Stimulated activated CD8-positive, alpha-beta memory T cell treated with anti-CD3 and anti-CD28 coated beads, Interleukin-4, amount 100 ng/mL, for 48 hours (primary cell): ENCODE measurements around the gene WFDC9.
"Not testable (repeated sequence)": the region's sequence is repeated elsewhere in the genome, so short reads cannot be mapped to it uniquely, and the experiment has no call there.

Source experiments
- DNase-seq: peaks from one replicate; pipeline ENCODE4 v3.0.0-alpha.2; 2020

WFDC9 gene

DNA sequence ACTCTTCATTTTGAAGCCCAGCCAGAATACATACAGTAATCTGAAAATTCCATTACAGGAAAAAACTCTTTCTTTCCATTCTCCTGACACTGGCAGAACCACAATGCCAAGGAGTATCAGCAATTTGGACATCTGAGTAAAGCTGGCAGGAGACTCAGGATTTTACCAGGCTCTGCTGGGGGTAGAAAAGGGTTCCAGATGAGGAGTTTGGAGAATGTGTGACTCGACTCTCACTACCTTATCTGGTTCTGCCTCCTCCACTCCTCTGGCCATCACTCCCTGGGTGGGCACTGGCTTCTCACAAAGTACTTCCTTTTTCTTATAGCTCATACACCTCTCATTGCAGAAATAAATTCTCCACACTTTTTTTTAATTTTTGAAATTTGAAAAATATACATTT is 41.4 kb downstream of the WFDC9 start:
- DNase-seq = no peak

DNA sequence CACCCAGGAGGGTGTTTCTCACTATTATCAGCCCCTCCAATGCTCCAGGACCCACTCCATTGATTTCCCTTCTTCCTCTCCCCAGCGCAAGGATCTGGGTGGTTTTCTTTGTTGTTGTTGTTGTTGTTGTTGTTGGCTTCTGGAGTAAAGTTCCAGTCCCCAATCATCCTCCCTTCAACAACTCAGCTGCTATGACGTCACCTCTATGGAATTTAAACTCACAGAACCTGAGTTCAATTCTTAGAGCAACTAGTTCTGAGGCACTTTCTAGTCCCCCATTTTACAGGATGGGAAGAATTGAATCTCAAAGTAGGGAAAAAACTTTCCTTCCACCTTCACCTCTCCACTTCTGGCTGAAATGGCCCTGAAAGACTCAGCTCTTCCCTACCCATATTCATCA is 42.3 kb downstream of the WFDC9 start:
- no peak for DNase-seq

DNA sequence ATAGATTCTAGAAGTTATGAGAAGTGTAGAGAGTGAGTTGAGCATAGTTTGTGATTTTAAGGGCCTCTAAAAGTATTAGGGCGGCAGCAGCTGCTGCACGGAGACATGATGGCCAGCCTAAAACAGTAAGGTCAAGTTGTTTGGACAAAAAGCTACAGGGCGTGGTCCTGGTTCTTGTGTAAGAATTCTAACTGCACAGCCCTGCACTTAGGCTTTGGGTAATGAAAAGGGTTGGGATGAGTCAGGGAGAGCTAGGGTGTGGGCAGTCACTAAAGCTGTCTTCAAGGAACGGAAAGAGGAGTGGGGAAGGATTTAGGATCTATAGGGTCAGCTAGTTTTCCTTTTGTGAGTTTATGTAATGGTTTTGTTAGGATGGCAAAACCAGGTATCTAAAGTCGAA is 45.1 kb downstream of the WFDC9 start:
- DNase-seq = not testable (repeated sequence)

DNA sequence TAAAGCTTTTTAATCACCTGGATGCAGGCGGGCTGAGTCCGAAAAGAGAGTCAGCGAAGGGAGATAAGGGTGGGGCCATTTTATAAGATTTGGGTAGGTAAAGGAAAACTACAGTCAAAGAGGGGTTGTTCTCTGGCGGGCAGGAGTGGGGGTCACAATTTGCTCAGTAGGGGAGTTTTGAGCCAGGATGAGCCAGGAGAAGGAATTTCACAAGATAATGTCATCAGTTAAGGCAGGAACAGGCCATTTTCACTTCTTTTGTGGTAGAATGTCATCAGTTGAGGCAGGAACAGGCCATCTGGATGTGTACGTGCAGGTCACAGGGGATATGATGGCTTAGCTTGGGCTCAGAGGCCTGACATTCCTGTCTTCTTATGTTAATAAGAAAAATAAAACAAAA is 46.8 kb downstream of the WFDC9 start:
- DNase-seq = not testable (repeated sequence)

DNA sequence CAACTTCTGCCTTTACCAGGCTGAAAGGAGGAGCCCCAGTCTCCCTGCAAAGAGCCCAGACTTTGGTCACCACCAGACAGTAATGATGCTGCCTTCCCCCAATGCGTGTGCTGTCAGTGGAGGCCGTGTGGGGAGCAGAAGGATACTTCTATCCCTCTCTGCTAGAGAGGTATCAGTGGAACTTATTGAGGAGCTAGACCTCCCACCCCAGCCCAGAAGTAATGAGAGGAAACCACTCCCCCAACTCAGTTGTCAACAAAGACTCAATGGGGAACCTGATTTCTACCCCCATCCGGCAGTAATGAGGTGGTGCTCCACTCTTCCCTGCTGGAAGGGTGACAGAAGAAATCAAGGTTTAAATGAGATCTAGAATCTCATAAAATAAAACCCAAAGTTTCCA is 47.6 kb downstream of the WFDC9 start:
- DNase-seq = no peak

DNA sequence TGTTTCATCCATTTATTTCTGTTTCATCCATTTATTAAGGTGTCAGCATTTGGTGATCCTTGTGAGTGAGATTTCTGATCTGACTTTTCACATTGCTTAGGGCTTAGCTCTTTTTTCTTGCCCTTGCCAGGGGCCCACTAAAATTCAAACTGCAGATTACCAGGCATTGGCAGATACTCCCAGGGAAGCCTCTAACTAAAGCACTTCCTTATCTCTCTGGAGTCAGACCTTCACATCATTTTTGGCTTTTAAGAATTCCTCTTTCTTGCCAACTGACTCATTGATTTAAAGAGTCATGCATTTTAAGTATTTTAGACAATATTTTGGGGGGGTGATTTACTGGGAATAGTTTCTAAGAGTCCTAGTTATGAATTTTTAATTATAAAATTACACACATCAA is 49.4 kb downstream of the WFDC9 start:
- DNase-seq = no peak

DNA sequence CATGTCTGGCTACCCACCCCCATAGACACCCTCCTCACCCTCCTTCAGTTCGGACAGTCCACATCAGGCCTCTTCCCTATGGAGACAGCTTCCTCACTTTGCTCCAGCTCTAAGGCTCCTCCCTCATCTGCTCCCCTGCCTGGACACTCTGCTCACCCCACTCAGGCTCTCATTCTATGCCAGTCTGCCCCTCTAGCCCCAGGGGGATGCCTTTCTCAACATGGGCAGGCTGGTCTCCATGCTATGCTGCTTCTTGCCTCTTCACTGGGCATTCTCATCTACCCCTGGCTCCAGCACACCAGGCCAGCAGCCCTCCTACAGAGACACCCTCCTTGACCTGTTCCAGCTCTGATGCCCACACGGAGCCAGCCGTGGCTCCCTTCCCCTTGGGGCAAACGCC is 51.9 kb downstream of the WFDC9 start, which contains the start of gene WFDC8:
TSS of gene WFDC8 (minus strand) at position 101 of the 400 bp plus-strand sequence. CDS start at position 64, 37 bp downstream.
- DNase-seq = no peak

DNA sequence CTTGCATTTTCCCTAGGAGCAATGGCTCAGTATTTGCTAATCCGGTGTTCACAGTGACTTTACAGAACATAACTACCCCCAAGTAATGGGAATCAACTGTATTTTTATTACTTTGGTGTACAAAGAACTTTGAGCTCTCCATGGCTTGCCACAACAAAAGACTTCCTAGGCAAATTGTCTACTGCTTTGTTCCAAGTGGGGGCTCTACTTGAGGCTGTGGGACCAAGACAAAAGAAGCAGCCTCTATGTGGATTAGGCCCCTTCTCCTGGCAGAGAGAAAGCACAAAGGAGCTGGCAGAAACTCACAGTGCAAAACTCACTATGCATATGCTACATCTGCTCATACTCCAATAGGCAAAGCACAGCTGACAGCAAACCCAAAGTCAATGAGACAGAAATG is 52.9 kb downstream of the WFDC9 start:
- DNase-seq = no peak

DNA sequence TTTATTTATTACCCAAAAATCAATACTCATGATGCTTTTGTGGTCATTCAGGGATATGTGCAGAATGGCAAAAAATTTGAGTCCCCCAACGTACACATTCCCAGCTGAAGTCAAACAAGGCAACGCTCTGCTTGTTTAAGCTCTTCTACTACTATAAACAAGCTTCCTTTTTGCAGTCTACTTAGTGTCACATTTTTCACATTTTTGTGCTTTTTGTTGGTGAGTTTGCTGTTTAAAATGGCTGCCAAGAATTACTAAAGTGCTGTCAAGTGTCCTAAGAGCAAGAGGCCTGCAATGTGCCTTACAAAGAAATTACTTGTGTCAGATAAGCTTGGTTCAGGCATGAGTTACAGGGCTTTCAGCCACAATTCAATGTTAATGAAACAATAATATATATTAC is 54.1 kb downstream of the WFDC9 start:
- no peak for DNase-seq

DNA sequence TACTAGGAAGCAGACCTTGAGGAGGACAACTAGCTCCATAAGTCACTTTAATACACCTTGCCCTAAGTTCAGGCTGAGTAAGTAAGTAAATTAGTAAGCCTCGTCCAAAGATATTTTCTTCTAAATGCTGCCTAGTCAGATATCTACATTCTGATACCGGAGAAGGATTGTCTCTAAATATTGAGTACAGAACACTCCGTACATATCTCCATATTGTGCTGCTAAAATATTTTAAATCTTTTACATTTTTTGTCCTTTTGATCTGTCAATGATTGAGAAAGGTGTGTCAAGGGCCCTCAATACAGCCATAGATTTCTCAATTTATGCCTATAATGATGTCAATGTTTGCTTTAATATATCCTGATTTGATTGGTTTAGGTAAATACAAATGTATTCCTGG is 55.2 kb downstream of the WFDC9 start:
- DNase-seq = no peak

DNA sequence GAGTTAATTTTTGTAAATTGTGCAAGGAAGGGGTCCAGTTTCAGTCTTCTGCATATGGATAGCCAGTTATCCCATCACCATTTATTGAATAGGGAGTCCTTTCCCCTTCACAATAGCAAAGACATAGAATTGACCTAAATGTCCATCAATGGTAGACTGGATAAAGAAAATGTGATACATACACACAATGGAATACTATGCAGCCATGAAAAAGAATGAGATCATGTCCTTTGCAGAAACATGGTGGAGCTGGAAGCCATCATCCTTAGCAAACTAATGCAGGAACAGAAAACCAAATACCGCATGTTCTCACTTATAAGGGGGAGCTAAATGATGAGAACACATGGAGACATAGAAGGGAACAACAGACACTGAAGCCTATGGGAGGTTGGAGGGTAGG is 61.4 kb downstream of the WFDC9 start:
- DNase-seq = not testable (repeated sequence)

DNA sequence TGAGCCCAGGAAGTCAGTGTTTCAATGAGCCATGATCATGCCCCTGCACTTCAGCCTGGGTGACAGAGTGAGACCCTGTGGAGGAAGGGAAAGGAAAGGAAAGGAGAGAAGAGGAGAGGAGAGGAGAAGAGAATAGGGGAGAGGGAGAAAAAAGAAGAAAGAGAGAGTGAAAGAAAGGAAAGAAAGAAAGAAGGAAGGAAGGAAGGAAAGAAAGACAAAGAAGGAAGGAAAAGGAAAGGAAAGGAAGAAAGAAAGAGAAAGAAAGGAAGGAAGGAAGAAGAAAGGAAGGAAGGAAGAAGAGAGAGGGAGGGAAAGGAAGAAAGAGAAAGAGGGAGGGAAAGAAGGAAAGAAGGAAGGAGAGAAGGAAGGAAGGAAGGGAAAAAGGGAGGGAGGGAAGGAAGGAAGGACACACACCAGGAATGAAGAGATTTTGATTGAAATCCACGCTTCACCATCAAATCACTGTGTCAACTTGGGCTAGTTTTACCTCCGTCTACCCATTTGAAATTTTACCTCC is 66.3 kb downstream of the WFDC9 start:
- no peak for DNase-seq
